ENCODE results near the gene DGKB.

GRCh38 chr7:14639801-14640200 is 262.8 kb downstream of the DGKB start:
- TF ChIP-seq POLR2A (IDR thresholded peaks at IDR 0.05; ENCODE audit: low read depth, low read length) (no peak), POLR2AphosphoS5 (IDR thresholded peaks at IDR 0.05; ENCODE audit: low read depth, low read length) (no peak), TAF1 (IDR thresholded peaks at IDR 0.05; ENCODE audit: low read depth, low read length) (no peak), PAX5 (IDR thresholded peaks at IDR 0.05; ENCODE audit: insufficient read depth, low read length, severe bottlenecking) (no peak), POU2F2 (IDR thresholded peaks at IDR 0.05; ENCODE audit: low read depth, low read length) (no peak), SPI1 (IDR thresholded peaks at IDR 0.05; ENCODE audit: low read depth, low read length) (no peak)
